CD4-positive, alpha-beta T cell (primary cell): ENCODE results near the gene GMEB2. TPM values are rescaled to one million over a fixed set of nuclear protein-coding genes. Genes with fewer than 3 reads are reported as not detected.

ENCODE experiments used
- ATAC-seq: fragments of 200-7000 bp; cut with Tn5 transposase; one replicate; pipeline ENCODE4 v1.10.0; 2022; ENCODE audit warnings: mild to moderate bottlenecking; ENCODE audit not compliant: poor library complexity
- CTCF ChIA-PET: fragments of 350-600 bp; sonication (Branson Sonifier 250); formaldehyde crosslinking; loops from one replicate; lab custom pipeline; 2021; ENCODE audit warnings: antibody characterized with exemption, inconsistent platforms; lab: Charles Lee
- POLR2A ChIA-PET: fragments of 350-600 bp; sonication (Branson Sonifier 250); formaldehyde crosslinking; loops from one replicate; lab custom pipeline; 2021; ENCODE audit warnings: antibody characterized with exemption, inconsistent platforms; lab: Charles Lee
- DNase-seq, 14 experiments: peaks; one replicate each; pipeline ENCODE4 v3.0.0-alpha.2; 2013 to 2020; ENCODE audit warnings: mixed read lengths in 2 of 14
- H3K27ac ChIP-seq, 2 donors: one replicate each; pipeline versions ENCODE4 v1.5.1 to v1.7.0; 2013; ENCODE audit warnings: low read length in 2 of 2, low read depth in 1 of 2, mild to moderate bottlenecking in 1 of 2
- H3K27me3 ChIP-seq, 2 experiments: 1 replicate in 1 of 2; 2 replicates in 1 of 2; pipeline versions ENCODE4 v1.6.1 to v1.7.0; 2013; ENCODE audit warnings: low read length in 2 of 2, control low read depth in 1 of 2, mild to moderate bottlenecking in 1 of 2, moderate library complexity in 1 of 2; ENCODE audit not compliant: insufficient read depth in 2 of 2, control insufficient read depth in 1 of 2
- H3K36me3 ChIP-seq: one replicate; pipeline ENCODE4 v1.6.1; 2013; ENCODE audit warnings: low read length, control low read depth; ENCODE audit not compliant: insufficient read depth
- H3K4me1 ChIP-seq: one replicate; pipeline ENCODE4 v1.6.1; 2013; ENCODE audit warnings: low read length, control low read depth; ENCODE audit not compliant: insufficient read depth
- H3K4me3 ChIP-seq: one replicate; pipeline ENCODE4 v1.5.1; 2013; ENCODE audit warnings: mild to moderate bottlenecking, low read length, moderate library complexity
- H3K9me3 ChIP-seq, 2 experiments: 1 replicate in 1 of 2; 2 replicates in 1 of 2; pipeline versions ENCODE4 v1.6.1 to v1.7.0; 2013; ENCODE audit warnings: low read length in 2 of 2, mild to moderate bottlenecking in 2 of 2, control low read depth in 1 of 2, moderate library complexity in 1 of 2; ENCODE audit not compliant: control insufficient read depth in 1 of 2, insufficient read depth in 1 of 2
- H3K27ac Mint-ChIP-seq: one replicate; pipeline ENCODE4 v1.8.0; 2020; ENCODE audit warnings: mixed read lengths
- H3K27me3 Mint-ChIP-seq: one replicate; pipeline ENCODE4 v1.8.0; 2021; ENCODE audit warnings: mixed read lengths
- H3K36me3 Mint-ChIP-seq: one replicate; pipeline ENCODE4 v1.8.0; 2021; ENCODE audit warnings: low read depth, mixed read lengths
- H3K4me1 Mint-ChIP-seq: one replicate; pipeline ENCODE4 v1.8.0; 2021; ENCODE audit warnings: low read depth, mixed read lengths
- H3K4me3 Mint-ChIP-seq: one replicate; pipeline ENCODE4 v1.8.0; 2020; ENCODE audit warnings: mild to moderate bottlenecking, mixed read lengths
- H3K9me3 Mint-ChIP-seq: one replicate; pipeline ENCODE4 v1.8.0; 2020; ENCODE audit warnings: mixed read lengths
- CTCF ChIP-seq: fragments of 200-600 bp; IDR thresholded peaks from one replicate; pipeline ENCODE4 v1.8.0; 2022; ENCODE audit warnings: antibody characterized with exemption, mild to moderate bottlenecking
- intact Hi-C, 2 experiments: fragments of 100-400 bp; cut with DNase I in 1 of 2; cut with micrococcal nuclease in 1 of 2; formaldehyde crosslinking; loops; one replicate each; pipeline versions ENCODE4 v1.15.1 to v1.9.0; 2023 to 2025; cut with DNase I, micrococcal nuclease
- total RNA-seq, 174 experiments: library from RNA in 2 of 174; stranded (reverse) in 2 of 174; gene quantifications; one replicate each; pipeline ENCODE4 v1.2.3 and lab custom pipeline; 2021 to 2026

The GMEB2 gene
- total RNA-seq, 2 experiments from 2014 or later: 32.9 to 34.0 TPM

- CTCF ChIA-PET: no interaction called here
- Mint-ChIP-seq H3K4me1 (peaks cover 15% of the 10 kb centered on the region), H3K9me3 (no peaks in the 10 kb centered on the region), H3K4me3 (no peak overlapping the region), H3K27ac (no peak overlapping the region), H3K36me3 (peaks cover 5% of the 10 kb centered on the region), H3K27me3 (no peaks in the 10 kb centered on the region)
- Histone ChIP-seq H3K27ac (no peak overlapping the region), H3K27me3 (no peaks in the 10 kb centered on the region), H3K4me1 (peaks cover 25% of the 10 kb centered on the region), H3K4me3 (no peak overlapping the region), H3K9me3 (peaks cover 0 to 3% of the 10 kb centered on the region in 2 experiments), H3K36me3 (peaks cover 48% of the 10 kb centered on the region)
- DNase-seq (no peak), ATAC-seq (no peak)
- no peak for TF ChIP-seq CTCF
- intact Hi-C loops: no loop called here
- POLR2A ChIA-PET: interaction anchor here (1.1 to 1.4 kb wide), 2 partner anchors 12 to 43 kb away, joined by 3 read pairs; no protein-coding TSS in a partner anchor
Measured at GRCh38 chr20:63564036-63564810, 62.7 kb downstream of the GMEB2 start.

GRCh38 chr20:63563225-63563935, 63.5 kb downstream of the GMEB2 start:
- intact Hi-C loops: no loop called here
- Mint-ChIP-seq H3K27ac (no peak overlapping the region), H3K36me3 (peaks cover 11% of the 10 kb centered on the region), H3K4me3 (no peak overlapping the region), H3K9me3 (no peaks in the 10 kb centered on the region), H3K27me3 (no peaks in the 10 kb centered on the region), H3K4me1 (peaks cover 10% of the 10 kb centered on the region)
- Histone ChIP-seq H3K36me3 (peaks cover 48% of the 10 kb centered on the region), H3K9me3 (peaks cover 0 to 3% of the 10 kb centered on the region in 2 experiments), H3K27ac (no peak overlapping the region), H3K27me3 (no peaks in the 10 kb centered on the region), H3K4me3 (no peak overlapping the region), H3K4me1 (peaks cover 17% of the 10 kb centered on the region)
- DNase-seq: no peak
- CTCF ChIA-PET: no interaction called here
- POLR2A ChIA-PET: interaction anchor here (1.1 kb wide), 1 partner anchor 42 kb away, joined by 3 read pairs; no protein-coding TSS in a partner anchor
- no peak for TF ChIP-seq CTCF
- ATAC-seq: no peak

GRCh38 chr20:63562461-63563224, 64.3 kb downstream of the GMEB2 start:
- peaks cover 0 to 3% of the 10 kb centered on the region in 2 experiments for H3K9me3 ChIP-seq
- H3K27ac ChIP-seq: no peak overlapping the region
- H3K4me3 ChIP-seq: no peak overlapping the region
- Mint-ChIP-seq H3K36me3 (peaks cover 11% of the 10 kb centered on the region), H3K27me3 (no peaks in the 10 kb centered on the region), H3K4me3 (no peak overlapping the region), H3K9me3 (no peaks in the 10 kb centered on the region), H3K27ac (no peak overlapping the region), H3K4me1 (peaks cover 4% of the 10 kb centered on the region)
- H3K36me3 ChIP-seq: peaks cover 48% of the 10 kb centered on the region
- peaks cover 10% of the 10 kb centered on the region for H3K4me1 ChIP-seq
- ChIA-PET POLR2A (interaction anchor here (1.1 kb wide), 1 partner anchor 79 kb away, joined by 3 read pairs; no protein-coding TSS in a partner anchor), CTCF (no interaction called here)
- intact Hi-C loops: no loop called here
- H3K27me3 ChIP-seq: no peaks in the 10 kb centered on the region
- ATAC-seq (no peak), DNase-seq (no peak)
- no peak for TF ChIP-seq CTCF
